Vagina (tissue), 2 donors: ENCODE results near the gene PTGDS. TPM values are rescaled to one million over a fixed set of nuclear protein-coding genes. Genes with fewer than 3 reads are reported as not detected.
A peak's percentile ranks its signal among the peaks of the same experiment; 100 is the strongest.

Experiments used
- DNase-seq, 2 donors: peaks; one replicate each; pipeline ENCODE4 v3.0.0-alpha.2; 2017; ENCODE audit errors: extremely low spot score in 2 of 2
- H3K27ac ChIP-seq: fragments of 200-600 bp; sonication (generic); one replicate; pipeline ENCODE4 v1.5.1; 2019
- H3K27me3 ChIP-seq: fragments of 200-600 bp; sonication (generic); one replicate; pipeline ENCODE4 v1.5.1; 2019
- H3K36me3 ChIP-seq, 2 donors: fragments of 200-600 bp; sonication (generic); one replicate each; pipeline ENCODE4 v1.5.1; 2017 to 2019
- H3K4me1 ChIP-seq: fragments of 200-600 bp; sonication (generic); one replicate; pipeline ENCODE4 v1.5.1; 2019
- H3K4me3 ChIP-seq, 2 donors: fragments of 200-600 bp; sonication (generic); 1 replicate in 1 of 2; 2 replicates in 1 of 2; pipeline ENCODE4 v1.5.1; 2016 to 2019
- H3K9me3 ChIP-seq: fragments of 200-600 bp; sonication (generic); one replicate; pipeline ENCODE4 v1.5.1; 2019
- POLR2A ChIP-seq, 2 donors: fragments of 450-650 bp; IDR thresholded peaks; one replicate each; pipeline ENCODE4 v1.6.1; 2017; ENCODE audit warnings: antibody characterized with exemption in 2 of 2, mild to moderate bottlenecking in 2 of 2, moderate library complexity in 2 of 2
- POLR2AphosphoS5 ChIP-seq, 2 donors: sonication (generic); formaldehyde crosslinking; IDR thresholded peaks; one replicate each; pipeline ENCODE4 v1.9.0; 2017; ENCODE audit warnings: antibody characterized with exemption in 2 of 2, mild to moderate bottlenecking in 2 of 2, low read depth in 1 of 2; ENCODE audit not compliant: insufficient read depth in 1 of 2
- intact Hi-C: fragments of 100-400 bp; cut with DNase I; formaldehyde crosslinking; loops from one replicate; pipeline ENCODE4 v1.15.1; 2023
- total RNA-seq: library from RNA; depleted of rRNA; stranded (reverse); fragments of >200 nt; gene quantifications from one replicate; pipeline ENCODE4 v1.2.3, GENCODE V29; 2016
- TF ChIP-seq, protein P1 (sequence below), 3 experiments: fragments of 450-650 bp in 2 of 3; fragments of 200-600 bp in 1 of 3; sonication (generic) in 1 of 3; IDR thresholded peaks; one replicate each; pipeline ENCODE4 v1.5.1; 2017 to 2019; ENCODE audit warnings: antibody characterized with exemption in 3 of 3, mild to moderate bottlenecking in 2 of 3, moderate library complexity in 2 of 3

Gene PTGDS
- total RNA-seq, 1 donor from 2014 or later, result 301 TPM

DNA sequence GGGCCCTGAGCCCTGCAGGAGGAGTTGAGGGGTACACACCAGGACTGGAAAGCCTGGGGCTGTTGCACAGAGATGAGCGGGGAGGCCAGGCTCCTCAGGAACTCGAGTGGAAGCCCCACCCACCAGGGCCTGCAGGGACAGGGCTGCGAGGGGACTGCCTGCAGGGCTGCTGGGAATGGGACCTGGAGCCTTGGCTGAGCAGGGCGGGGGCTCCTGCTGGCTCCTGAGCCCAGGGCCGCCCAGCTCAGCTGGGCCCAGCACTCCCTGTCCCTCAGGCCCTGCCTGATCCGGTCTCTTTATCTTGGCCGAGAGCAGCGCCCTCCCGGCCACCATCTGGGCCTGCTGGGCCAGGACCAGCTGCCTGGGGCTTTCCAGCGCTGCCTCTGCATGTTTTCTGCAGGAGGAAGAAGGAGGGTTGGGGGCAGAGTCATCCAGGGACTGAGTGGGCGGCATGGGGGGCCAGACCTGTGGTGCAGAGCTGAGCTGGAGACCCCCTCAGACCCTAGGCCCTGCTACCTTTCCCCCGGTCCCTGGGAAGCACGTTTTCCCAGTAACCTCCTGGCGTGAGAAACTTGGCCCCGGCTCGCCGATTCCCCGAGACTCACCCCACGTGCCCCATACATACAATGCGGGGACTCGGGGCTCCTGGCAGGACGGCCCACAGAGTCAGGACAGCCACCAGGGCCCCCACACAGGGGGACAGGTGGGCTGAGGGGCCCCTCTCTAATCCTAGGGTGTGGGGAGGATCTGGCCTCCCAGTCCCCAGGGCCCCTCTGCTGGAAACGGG, 15.8 kb upstream of the PTGDS start:
- Histone ChIP-seq H3K36me3 (no peaks in the 10 kb centered on the region), H3K27ac (peak overlapping the region; percentile 64), H3K27me3 (no peaks in the 10 kb centered on the region), H3K4me1 (peaks cover 34% of the 10 kb centered on the region), H3K9me3 (no peaks in the 10 kb centered on the region), H3K4me3 (no peak overlapping the region)
- intact Hi-C loops, result no loop called here
- DNase-seq, result no peak
- no peak for TF ChIP-seq POLR2A (IDR thresholded peaks at IDR 0.05)
- TF ChIP-seq POLR2AphosphoS5 (IDR thresholded peaks at IDR 0.05; ENCODE audit: insufficient read depth in 1 of 2, low read depth in 1 of 2), result peak in 1 of 2 donors; percentile 24

- Histone ChIP-seq H3K4me3 (no peak overlapping the region), H3K4me1 (peaks cover 34% of the 10 kb centered on the region), H3K27ac (peak overlapping the region; percentile 64), H3K36me3 (no peaks in the 10 kb centered on the region), H3K9me3 (no peaks in the 10 kb centered on the region), H3K27me3 (no peaks in the 10 kb centered on the region)
- TF ChIP-seq POLR2AphosphoS5 (IDR thresholded peaks at IDR 0.05; ENCODE audit: insufficient read depth in 1 of 2, low read depth in 1 of 2) (no peak), POLR2A (IDR thresholded peaks at IDR 0.05) (no peak)
- TF ChIP-seq, protein P1, sequence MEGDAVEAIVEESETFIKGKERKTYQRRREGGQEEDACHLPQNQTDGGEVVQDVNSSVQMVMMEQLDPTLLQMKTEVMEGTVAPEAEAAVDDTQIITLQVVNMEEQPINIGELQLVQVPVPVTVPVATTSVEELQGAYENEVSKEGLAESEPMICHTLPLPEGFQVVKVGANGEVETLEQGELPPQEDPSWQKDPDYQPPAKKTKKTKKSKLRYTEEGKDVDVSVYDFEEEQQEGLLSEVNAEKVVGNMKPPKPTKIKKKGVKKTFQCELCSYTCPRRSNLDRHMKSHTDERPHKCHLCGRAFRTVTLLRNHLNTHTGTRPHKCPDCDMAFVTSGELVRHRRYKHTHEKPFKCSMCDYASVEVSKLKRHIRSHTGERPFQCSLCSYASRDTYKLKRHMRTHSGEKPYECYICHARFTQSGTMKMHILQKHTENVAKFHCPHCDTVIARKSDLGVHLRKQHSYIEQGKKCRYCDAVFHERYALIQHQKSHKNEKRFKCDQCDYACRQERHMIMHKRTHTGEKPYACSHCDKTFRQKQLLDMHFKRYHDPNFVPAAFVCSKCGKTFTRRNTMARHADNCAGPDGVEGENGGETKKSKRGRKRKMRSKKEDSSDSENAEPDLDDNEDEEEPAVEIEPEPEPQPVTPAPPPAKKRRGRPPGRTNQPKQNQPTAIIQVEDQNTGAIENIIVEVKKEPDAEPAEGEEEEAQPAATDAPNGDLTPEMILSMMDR (IDR thresholded peaks at IDR 0.05), result no peak
- intact Hi-C loops, result no loop called here
- DNase-seq, result no peak
Observed at GRCh38 chr9:136962163-136962562, 15.1 kb upstream of the PTGDS start.

DNA sequence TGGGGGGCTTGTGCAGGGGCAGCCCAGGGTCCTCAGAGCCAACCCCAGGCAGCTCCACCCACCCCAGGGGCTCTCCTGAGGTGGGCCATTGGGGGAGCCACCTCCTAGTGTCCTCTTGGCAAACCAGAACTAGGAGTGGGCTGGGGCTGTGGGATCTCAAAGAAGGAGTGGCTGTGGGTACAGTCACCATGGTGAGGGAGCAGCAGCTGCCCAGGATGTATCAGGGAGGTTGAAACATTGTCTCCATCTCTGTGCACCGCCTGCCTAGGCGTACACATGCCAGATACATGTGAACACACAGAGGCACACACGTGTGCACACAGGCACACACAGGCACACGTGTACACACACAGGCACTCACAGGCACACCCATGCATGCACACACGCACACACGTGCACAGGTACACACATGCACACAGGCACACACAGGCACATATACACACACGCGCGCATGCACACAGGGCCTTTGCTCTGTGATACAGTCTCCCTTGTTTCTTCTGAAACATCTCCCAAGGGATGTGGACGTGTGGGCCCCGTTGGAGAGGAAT, 14.5 kb upstream of the PTGDS start:
- intact Hi-C loops, result no loop called here

DNA sequence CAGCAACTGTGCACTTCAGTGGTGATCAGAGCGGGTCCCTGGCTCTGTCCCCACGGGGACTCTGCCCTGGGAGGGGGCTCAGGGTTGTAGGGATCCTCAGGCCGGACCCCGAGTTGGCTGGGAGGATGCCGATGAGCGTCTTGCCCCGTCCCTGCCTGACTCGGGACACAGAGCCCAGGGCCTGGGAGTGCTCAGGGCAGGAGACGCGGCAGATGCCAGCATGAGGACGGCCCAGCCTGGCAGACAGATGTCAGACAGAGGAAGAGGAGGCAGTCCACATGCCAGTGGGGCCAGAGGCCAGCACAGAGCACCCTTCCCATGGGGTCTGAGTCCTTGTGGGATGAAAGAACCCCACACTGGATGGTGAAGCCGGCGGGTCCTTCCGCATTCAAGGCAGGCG, 14.0 kb upstream of the PTGDS start:
- no peak for TF ChIP-seq POLR2AphosphoS5 (IDR thresholded peaks at IDR 0.05; ENCODE audit: insufficient read depth in 1 of 2, low read depth in 1 of 2)
- TF ChIP-seq, protein P1 (IDR thresholded peaks at IDR 0.05), result no peak
- TF ChIP-seq POLR2A (IDR thresholded peaks at IDR 0.05), result no peak
- Histone ChIP-seq H3K27ac (no peak overlapping the region), H3K36me3 (no peaks in the 10 kb centered on the region), H3K27me3 (no peaks in the 10 kb centered on the region), H3K4me3 (no peak overlapping the region), H3K9me3 (no peaks in the 10 kb centered on the region), H3K4me1 (peaks cover 34% of the 10 kb centered on the region)
- intact Hi-C loops, result no loop called here
- no peak for DNase-seq

More for the DNA sequence above, 14.5 kb upstream of the PTGDS start:
- Histone ChIP-seq H3K4me1 (peaks cover 34% of the 10 kb centered on the region), H3K27me3 (no peaks in the 10 kb centered on the region), H3K36me3 (no peaks in the 10 kb centered on the region), H3K4me3 (no peak overlapping the region), H3K9me3 (no peaks in the 10 kb centered on the region), H3K27ac (no peak overlapping the region)
- TF ChIP-seq POLR2A (IDR thresholded peaks at IDR 0.05), result no peak
- no peak for TF ChIP-seq POLR2AphosphoS5 (IDR thresholded peaks at IDR 0.05; ENCODE audit: insufficient read depth in 1 of 2, low read depth in 1 of 2)
- TF ChIP-seq, protein P1 (IDR thresholded peaks at IDR 0.05), result no peak
- DNase-seq, result no peak

DNA sequence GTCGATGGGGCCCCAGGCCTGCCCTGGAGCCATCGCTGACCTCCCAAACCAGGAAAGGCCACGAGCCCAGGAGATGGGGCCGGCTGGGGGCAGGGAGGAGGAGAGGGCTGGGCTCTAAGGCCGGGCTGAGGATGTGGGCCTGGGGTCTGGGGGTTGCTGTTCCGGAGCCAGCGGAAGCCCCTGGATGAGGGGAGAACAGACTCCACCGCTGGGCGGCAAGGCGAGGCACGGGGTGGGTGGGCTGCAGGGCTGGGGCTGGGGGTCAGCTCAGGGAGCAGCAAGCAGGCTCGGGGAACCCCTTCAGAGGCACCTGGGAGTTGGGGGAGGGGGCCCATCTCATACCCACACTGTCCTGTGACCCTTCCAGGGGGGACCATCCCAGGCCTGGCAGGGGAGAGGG, 13.6 kb upstream of the PTGDS start:
- no peaks in the 10 kb centered on the region for H3K36me3 ChIP-seq
- no peak for DNase-seq
- no peak overlapping the region for H3K4me3 ChIP-seq
- intact Hi-C loops, result no loop called here
- H3K9me3 ChIP-seq, result no peaks in the 10 kb centered on the region
- H3K27ac ChIP-seq, result no peak overlapping the region
- TF ChIP-seq, protein P1 (IDR thresholded peaks at IDR 0.05), result no peak
- no peak for TF ChIP-seq POLR2A (IDR thresholded peaks at IDR 0.05)
- no peak for TF ChIP-seq POLR2AphosphoS5 (IDR thresholded peaks at IDR 0.05; ENCODE audit: insufficient read depth in 1 of 2, low read depth in 1 of 2)
- peaks cover 34% of the 10 kb centered on the region for H3K4me1 ChIP-seq
- H3K27me3 ChIP-seq, result no peaks in the 10 kb centered on the region
